Fibroblast of the aortic adventitia (primary cell): ENCODE measurements around the gene RTL1. TPM values are rescaled to one million over a fixed set of nuclear protein-coding genes. Genes with fewer than 3 reads are reported as not detected.

ENCODE experiments used
- DNase-seq: peaks from one replicate; pipeline ENCODE4 v3.0.0-alpha.2; 2010; ENCODE audit warnings: low read depth
- H3K4me3 ChIP-seq: 2 replicates; pipeline ENCODE4 v1.5.1; 2011; ENCODE audit warnings: low read depth, mild to moderate bottlenecking, control low read depth, low read length, moderate library complexity
- total RNA-seq: library from RNA; depleted of rRNA; stranded (reverse); fragments of >200 nt; gene quantifications from 2 replicates; pipeline ENCODE4 v1.2.3, GENCODE V29; 2012; ENCODE audit warnings: low replicate concordance
- TF ChIP-seq, protein P1 (sequence below): IDR thresholded peaks from 2 replicates; pipeline ENCODE4 v1.5.1; 2011; ENCODE audit warnings: mild to moderate bottlenecking, low read length, control low read depth, inconsistent platforms; ENCODE audit not compliant: insufficient read depth

The RTL1 gene
- total RNA-seq, 1 donor, result not detected

DNA sequence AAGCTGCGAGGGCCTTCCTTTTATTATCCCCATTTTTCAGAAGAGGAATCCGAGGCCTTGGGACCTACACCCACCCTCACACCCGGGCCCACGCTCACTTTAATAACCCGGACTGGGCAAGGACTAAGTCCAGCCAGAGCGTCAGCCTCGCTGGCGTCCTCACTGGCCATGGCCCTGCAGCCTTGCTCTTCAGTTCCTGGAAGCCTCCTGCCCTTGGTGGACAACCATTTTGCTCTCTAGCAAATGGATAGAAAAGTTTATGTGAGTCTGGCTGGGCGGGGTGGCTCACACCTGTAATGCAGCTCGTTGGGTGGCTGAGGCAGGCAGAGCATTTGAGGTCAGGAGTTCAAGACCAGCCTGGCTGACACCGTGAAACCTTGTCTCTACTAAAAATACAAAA is 9.8 kb downstream of the RTL1 start:
- DNase-seq, result no peak
- H3K4me3 ChIP-seq, result no peak overlapping the region
- TF ChIP-seq, protein P1, sequence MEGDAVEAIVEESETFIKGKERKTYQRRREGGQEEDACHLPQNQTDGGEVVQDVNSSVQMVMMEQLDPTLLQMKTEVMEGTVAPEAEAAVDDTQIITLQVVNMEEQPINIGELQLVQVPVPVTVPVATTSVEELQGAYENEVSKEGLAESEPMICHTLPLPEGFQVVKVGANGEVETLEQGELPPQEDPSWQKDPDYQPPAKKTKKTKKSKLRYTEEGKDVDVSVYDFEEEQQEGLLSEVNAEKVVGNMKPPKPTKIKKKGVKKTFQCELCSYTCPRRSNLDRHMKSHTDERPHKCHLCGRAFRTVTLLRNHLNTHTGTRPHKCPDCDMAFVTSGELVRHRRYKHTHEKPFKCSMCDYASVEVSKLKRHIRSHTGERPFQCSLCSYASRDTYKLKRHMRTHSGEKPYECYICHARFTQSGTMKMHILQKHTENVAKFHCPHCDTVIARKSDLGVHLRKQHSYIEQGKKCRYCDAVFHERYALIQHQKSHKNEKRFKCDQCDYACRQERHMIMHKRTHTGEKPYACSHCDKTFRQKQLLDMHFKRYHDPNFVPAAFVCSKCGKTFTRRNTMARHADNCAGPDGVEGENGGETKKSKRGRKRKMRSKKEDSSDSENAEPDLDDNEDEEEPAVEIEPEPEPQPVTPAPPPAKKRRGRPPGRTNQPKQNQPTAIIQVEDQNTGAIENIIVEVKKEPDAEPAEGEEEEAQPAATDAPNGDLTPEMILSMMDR, result no peak

DNA sequence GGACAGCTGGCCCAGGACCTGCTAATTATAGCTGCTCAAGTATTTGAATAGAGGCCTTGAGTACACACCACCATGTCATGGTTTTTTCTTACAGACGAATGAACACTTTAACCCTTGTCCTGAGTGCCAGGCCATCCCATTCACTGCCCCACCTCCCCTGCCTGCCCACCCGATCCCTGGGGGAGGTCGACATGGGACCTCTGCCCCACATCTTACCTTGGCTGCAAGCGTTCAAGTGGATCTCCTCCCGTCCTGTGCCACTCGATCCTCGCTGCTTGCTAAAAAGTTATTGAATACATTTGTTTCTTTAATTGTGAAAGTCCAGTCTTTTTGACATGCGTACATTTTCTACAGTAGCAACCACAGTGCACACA is 10.3 kb downstream of the RTL1 start:
- no peak overlapping the region for H3K4me3 ChIP-seq
- TF ChIP-seq, protein P1, result no peak
- no peak for DNase-seq

DNA sequence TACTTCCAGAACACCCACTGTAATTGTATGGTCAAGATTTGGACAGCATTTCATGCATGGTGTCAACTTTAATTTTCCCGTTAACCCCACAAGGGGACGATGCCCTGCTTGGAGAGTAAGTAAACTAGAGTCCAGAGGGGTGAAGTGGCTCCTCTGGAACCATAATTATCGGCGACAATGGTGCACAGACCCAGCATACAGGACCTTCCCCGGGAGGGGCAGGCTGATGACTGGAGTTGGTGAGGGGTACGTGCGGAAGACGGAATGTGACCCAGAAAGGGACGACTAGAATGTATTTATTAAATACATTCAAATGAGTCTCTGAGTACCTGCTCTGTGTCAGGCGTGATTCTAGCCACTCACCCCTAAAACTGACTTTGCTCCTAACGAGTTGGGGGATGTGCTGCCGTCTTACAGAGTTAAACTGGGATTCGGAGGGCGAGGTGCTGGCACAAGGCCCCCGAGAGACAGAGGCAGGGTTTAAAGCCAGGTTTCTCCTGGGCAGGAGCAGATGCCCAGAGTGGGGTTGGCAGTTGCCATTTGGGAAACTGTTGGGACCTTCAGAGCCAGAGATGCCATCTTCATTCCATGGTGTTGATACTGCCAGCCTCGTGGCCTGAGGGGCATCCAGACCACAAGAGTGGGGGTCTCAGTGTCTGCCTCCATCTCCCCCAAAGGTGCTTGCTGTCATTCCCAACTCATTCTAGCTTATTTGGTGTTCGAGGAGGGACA is 10.9 kb downstream of the RTL1 start:
- DNase-seq, result no peak
- no peak overlapping the region for H3K4me3 ChIP-seq
- TF ChIP-seq, protein P1, result no peak

DNA sequence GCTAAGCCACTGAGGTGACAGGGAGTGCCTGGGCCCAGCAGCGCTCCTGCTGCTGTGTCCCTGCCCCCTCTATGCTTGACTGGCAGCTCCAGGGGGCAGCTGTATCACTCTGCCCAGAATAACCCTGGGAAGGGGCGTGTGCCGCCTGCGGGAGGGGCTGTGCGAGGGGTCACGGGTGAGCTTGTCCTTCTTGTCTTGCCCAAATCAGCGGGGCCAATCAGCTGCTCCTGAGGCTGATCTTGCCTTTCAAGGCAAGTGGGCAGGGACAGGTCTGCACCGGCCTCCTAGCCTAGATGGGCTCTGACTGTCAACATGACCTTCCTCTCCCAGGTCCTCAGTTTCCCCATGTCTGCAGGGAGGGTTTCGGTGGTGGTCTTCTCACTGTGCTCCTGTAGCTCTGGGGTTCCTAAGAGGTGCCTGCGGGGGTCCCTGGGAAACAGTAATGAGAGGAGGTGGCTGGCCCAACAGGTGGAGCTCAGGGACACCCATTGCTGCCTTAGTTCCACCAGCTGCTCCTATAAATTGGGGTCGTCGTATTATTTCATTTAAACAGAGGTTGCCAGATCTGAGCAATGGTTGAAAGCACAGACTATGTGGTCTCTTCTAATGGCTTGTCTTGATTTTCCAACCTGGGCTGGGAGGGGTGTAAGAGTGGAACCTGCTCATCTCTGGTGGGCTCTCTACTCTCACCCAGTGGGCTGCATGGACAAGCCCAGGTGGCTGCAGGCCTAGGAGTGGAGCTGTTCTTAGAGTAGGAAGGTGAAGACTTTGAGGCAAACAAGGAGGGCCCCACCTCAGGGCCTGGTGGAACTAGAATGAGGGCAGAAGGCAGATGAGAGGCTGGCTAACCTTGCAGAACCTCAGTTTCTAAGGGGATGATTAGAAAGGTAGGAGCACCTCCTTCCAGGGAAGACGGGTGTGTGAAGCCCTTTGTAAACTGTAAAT is 11.7 kb downstream of the RTL1 start:
- TF ChIP-seq, protein P1, result no peak
- H3K4me3 ChIP-seq, result no peak overlapping the region
- no peak for DNase-seq

DNA sequence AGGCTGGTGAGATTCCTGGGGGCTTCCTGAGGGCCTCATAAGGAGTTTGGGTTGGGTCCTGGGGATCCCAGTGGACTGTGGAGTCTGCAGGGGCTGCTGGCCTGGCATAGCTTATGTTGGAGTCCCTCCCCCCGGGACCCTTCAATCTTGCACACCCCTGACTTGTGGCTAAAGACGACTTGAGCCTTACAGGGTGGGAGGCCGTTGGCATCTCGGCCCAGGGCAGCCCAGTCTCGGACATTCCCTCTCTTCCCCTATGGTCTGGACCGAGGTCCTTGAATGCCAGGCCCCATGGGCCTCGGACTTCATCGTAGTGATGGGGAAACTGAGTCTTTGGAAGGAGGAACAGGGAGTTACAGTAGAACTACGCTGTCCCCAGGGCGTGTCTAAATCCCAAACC is 12.5 kb downstream of the RTL1 start:
- TF ChIP-seq, protein P1, result no peak
- H3K4me3 ChIP-seq, result no peak overlapping the region
- DNase-seq, result no peak

DNA sequence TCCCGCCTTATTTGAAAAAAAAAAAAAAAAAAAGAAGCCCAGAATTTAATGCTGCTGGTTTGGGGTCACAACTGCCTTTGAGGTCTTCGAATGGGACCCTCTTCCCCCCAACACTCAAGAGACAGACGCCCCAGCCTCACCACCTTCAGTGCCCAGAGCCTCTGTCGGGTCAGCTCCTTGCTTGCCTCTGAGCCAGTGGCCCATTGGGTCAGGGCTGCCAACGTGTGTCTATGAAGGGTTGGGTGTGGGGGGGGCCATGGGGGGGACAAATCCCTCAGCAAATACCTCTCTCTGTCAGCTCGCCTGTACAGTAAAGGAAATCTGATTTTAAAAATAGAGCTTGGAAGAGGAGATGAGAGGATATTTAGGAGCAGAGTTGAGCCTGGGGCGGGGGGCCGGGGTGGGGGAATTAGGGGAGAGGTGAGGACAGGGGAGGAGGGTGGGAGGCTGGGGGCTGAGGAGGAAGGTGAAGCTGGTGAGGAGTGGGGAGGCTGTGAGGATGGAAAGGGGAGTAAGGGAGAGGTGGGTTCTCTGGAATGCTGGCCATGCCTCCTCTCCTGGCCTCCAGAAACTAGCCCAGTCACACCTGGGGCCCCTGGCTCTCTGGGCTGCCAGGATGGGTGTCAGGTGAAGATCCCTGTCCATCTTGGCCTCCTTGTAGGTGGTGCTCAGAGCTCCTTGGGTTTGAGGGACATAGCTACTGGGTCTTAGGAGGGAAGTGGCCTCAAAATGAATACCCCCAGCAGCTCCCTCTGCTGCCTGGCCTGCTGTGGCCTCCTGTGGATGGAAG is 13.3 kb downstream of the RTL1 start:
- no peak overlapping the region for H3K4me3 ChIP-seq
- DNase-seq, result no peak
- TF ChIP-seq, protein P1, result no peak
